DOHH2 (cell line): Measurements from ENCODE around the gene TFAP2C.

Experiments
- CTCF ChIP-seq: fragments of 200-600 bp; sonication (generic); IDR thresholded peaks from one replicate; pipeline ENCODE4 v1.5.1; 2014; ENCODE audit warnings: antibody characterized with exemption, mild to moderate bottlenecking, low read depth, low read length; ENCODE audit not compliant: poor library complexity, severe bottlenecking
- EZH2phosphoT487 ChIP-seq: fragments of 200-600 bp; sonication (generic); IDR thresholded peaks from 2 replicates; pipeline ENCODE4 v1.6.1; 2017; ENCODE audit warnings: borderline replicate concordance, mild to moderate bottlenecking, antibody characterized with exemption, low read length, moderate library complexity, mixed read lengths

- TF ChIP-seq CTCF (no peak), EZH2phosphoT487 (no peak)
Measured at GRCh38 chr20:56595746-56596475, 33.2 kb upstream of the TFAP2C start.
